Measurements from ENCODE around the gene IFNG.

DNA sequence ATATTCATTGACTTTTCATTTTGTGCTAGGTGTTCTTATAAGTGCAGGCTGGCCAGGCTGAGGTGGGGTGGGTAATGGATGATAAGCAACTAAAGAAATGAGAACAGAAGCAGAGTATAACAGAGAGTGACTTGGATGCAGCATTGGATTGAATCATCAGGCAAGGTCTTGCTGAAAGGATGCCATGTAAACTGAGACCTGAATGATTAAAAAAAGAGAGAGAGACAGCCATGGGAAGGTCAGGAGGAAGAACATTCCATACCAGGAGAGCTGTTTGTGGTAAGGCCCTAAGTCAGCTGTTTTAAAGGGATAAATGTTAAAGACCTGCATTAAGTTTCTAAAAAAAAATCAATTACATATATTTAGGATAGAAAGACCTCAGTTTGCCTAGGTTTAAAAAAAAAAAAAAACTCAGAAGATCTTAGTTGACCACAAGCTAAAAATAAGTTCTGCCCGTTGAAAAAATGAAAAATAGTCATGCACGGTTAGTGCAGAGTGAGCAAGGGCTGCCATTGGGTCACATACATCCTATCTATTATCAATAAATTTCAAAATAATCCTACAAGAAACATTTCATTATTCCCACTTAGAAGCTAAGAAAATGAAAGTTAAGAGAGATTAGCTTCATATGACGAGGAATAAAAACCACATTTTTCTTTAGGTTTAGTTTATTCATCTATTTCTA lies 37.2 kb downstream of the IFNG start:
- TF ChIP-seq CTCF (IDR thresholded peaks at IDR 0.05) (no peak), POLR2A (IDR thresholded peaks at IDR 0.05) (no peak)
